SK-N-SH (cell line): Measurements from ENCODE around the gene TAS1R3. TPM values are rescaled to one million over a fixed set of nuclear protein-coding genes. Genes with fewer than 3 reads are reported as not detected.

Experiments
- CTCF ChIA-PET: fragments of 300-600, 350-600 bp; formaldehyde crosslinking; extraction: SDS; loops from one replicate; lab custom pipeline; 2021; lab: Yijun Ruan, JAX
- POLR2A ChIA-PET: fragments of 350-600 bp; sonication (Branson Sonifier 250); formaldehyde crosslinking; extraction: SDS; loops from one replicate; lab custom pipeline; 2020; ENCODE audit warnings: antibody characterized with exemption, inconsistent platforms; lab: Yijun Ruan, JAX
- DNase-seq: peaks from one replicate; pipeline ENCODE4 v3.0.0; 2012
- H2AFZ ChIP-seq: fragments of 200-600 bp; sonication (generic); 2 replicates; pipeline ENCODE4 v1.8.1; 2016; ENCODE audit warnings: antibody characterized with exemption, mild to moderate bottlenecking, low read depth
- H3F3A ChIP-seq: fragments of 200-600 bp; sonication (generic); replicated peaks from 2 replicates; pipeline ENCODE3; 2016; ENCODE audit warnings: antibody characterized with exemption, mild to moderate bottlenecking; ENCODE audit not compliant: insufficient read depth
- H3K27ac ChIP-seq, 2 experiments: fragments of 200-500 bp in 1 of 2; fragments of 200-600 bp in 1 of 2; sonication (Bioruptor generic) in 1 of 2; sonication (generic), shearing (Covaris generic) in 1 of 2; 2 replicates each; pipeline versions ENCODE4 v1.5.1 to v1.6.1; 2014 to 2016; ENCODE audit warnings: low read depth in 2 of 2, inconsistent platforms in 1 of 2, low read length in 1 of 2, mild to moderate bottlenecking in 1 of 2, mixed read lengths in 1 of 2
- H3K27me3 ChIP-seq: fragments of 200-600 bp; sonication (generic), shearing (Covaris generic); 2 replicates; pipeline ENCODE4 v1.6.1; 2016; ENCODE audit warnings: mixed run types; ENCODE audit not compliant: insufficient read depth
- H3K36me3 ChIP-seq, 2 experiments: fragments of 200-500 bp in 1 of 2; fragments of 200-600 bp in 1 of 2; sonication (Bioruptor generic) in 1 of 2; sonication (generic) in 1 of 2; replicated peaks in 1 of 2; 2 replicates each; pipeline versions ENCODE3 to v1.5.1; 2014 to 2016; ENCODE audit warnings: low read length in 1 of 2, mild to moderate bottlenecking in 1 of 2; ENCODE audit not compliant: insufficient read depth in 2 of 2, control insufficient read depth in 1 of 2
- H3K4me1 ChIP-seq, 2 experiments: fragments of 200-500 bp in 1 of 2; fragments of 200-600 bp in 1 of 2; sonication (Bioruptor generic) in 1 of 2; sonication (generic), shearing (Covaris generic) in 1 of 2; 2 replicates each; pipeline versions ENCODE4 v1.5.1 to v1.6.1; 2014 to 2016; ENCODE audit warnings: low read depth in 1 of 2, low read length in 1 of 2, mixed run types in 1 of 2; ENCODE audit not compliant: insufficient read depth in 2 of 2, control insufficient read depth in 1 of 2
- H3K4me2 ChIP-seq: fragments of 200-600 bp; sonication (generic), shearing (Covaris generic); 2 replicates; pipeline ENCODE4 v1.6.1; 2017; ENCODE audit warnings: mixed run types
- H3K4me3 ChIP-seq, 2 experiments: fragments of 200-500 bp in 1 of 2; fragments of 200-600 bp in 1 of 2; sonication (Bioruptor generic) in 1 of 2; sonication (generic), shearing (Covaris generic) in 1 of 2; 2 replicates each; pipeline versions ENCODE4 v1.5.1 to v1.8.1; 2014 to 2016; ENCODE audit warnings: low read depth in 2 of 2, inconsistent platforms in 1 of 2, low read length in 1 of 2, mild to moderate bottlenecking in 1 of 2, mixed read lengths in 1 of 2, moderate library complexity in 1 of 2
- H3K79me2 ChIP-seq: fragments of 200-600 bp; sonication (generic); 2 replicates; pipeline ENCODE4 v1.8.1; 2017; ENCODE audit warnings: mild to moderate bottlenecking; ENCODE audit not compliant: insufficient read depth
- H3K9ac ChIP-seq: fragments of 200-600 bp; sonication (generic); 2 replicates; pipeline ENCODE4 v1.6.1; 2017; ENCODE audit warnings: mixed run types
- H3K9me2 ChIP-seq: fragments of 200-600 bp; sonication (generic); 2 replicates; pipeline ENCODE4 v1.6.1; 2017; ENCODE audit warnings: mixed run types
- H3K9me3 ChIP-seq: fragments of 200-600 bp; sonication (generic); 2 replicates; pipeline ENCODE4 v1.6.1; 2017; ENCODE audit warnings: mixed run types, mild to moderate bottlenecking, moderate library complexity
- H4K20me1 ChIP-seq: fragments of 200-600 bp; sonication (generic); 2 replicates; pipeline ENCODE4 v1.6.1; 2017; ENCODE audit warnings: mild to moderate bottlenecking, mixed run types; ENCODE audit not compliant: insufficient read depth
- CTCF ChIP-seq: fragments of 200-600 bp; sonication (generic); IDR thresholded peaks from 2 replicates; pipeline ENCODE4 v1.6.1; 2017; ENCODE audit warnings: antibody characterized with exemption, mild to moderate bottlenecking, moderate library complexity
- EZH2phosphoT487 ChIP-seq: fragments of 200-600 bp; sonication (generic); IDR thresholded peaks from 2 replicates; pipeline ENCODE4 v1.6.1; 2017; ENCODE audit warnings: low read depth, mixed run types, mild to moderate bottlenecking, antibody characterized with exemption, moderate library complexity, borderline replicate concordance
- GABPA ChIP-seq: IDR thresholded peaks from 2 replicates; pipeline ENCODE4 v1.4.0; 2012; ENCODE audit warnings: low read depth, mild to moderate bottlenecking
- MAX ChIP-seq: IDR thresholded peaks from 2 replicates; pipeline ENCODE4 v1.4.0; 2012; ENCODE audit warnings: low read depth
- NFIC ChIP-seq: IDR thresholded peaks from 2 replicates; pipeline ENCODE4 v1.4.0; 2012; ENCODE audit warnings: borderline replicate concordance
- PBX3 ChIP-seq: IDR thresholded peaks from 2 replicates; pipeline ENCODE4; 2012
- TEAD4 ChIP-seq: IDR thresholded peaks from 2 replicates; pipeline ENCODE4 v1.4.0; 2012; ENCODE audit warnings: mild to moderate bottlenecking, borderline replicate concordance; ENCODE audit not compliant: insufficient read depth
- WGBS: methylation state at CpG from one replicate; pipeline ENCODE4 v1.1.6; 2017; ENCODE audit warnings: low lambda C conversion rate; 5-methylcytosine and 5-hydroxymethylcytosine counted together
- polyA plus RNA-seq, 3 experiments: library from polyadenylated mRNA; depleted of rRNA; stranded (reverse); fragments of >200 nt; gene quantifications; 2 replicates each; pipeline ENCODE4 v1.2.3, GENCODE V29; 2012

TAS1R3 gene
- polyA plus RNA-seq, 1 of the 3 experiments (the other 2 are of a cell fraction), result 0.08 TPM

DNA sequence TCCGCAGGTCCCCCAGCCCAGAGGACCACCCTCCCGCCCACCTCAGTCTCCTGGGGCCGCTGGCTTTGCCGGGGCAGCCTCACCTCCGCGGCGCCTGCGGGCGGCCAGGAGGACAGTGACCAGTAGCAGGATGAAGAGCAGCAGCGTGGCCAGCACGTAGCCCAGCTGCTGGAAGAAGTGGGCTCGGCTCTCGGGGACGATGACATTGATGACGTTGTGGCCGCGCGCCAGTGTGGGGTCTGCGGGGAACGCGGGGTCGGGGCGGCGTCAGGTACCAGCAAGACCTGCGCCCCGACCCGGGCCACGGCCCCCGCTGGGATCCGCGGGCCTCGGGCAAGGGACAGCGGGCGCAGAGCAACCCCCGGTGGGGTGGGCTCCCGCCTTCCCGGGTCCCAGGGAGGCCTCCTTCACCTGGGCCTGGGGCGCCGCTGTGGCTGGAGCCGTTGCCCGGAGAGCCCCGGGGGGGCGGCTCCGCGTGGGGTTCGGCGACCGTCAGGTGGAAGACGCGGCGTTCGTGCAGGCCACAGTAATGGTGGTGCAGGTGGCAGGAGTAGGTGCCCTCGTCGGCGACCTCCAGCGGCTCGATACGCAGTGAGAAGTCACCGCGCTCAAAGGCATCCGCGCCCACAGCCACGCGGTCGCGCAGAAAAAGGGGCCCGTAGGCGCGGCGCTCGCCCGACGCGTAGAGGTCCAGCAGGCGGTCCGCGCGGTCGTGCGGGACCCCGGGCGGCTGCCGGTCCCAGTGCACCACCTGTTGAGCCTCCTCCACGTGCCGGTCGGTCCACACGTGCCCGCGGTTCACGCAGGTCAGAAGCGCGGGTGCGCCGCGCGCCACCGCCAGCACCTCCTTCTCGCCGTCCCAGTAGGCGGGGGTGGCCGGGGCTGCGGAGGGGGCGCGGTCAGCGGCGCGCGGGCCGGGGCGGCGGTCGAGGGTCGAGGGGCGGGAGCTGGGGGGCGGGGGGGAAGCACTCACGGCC is 23.5 kb downstream of the TAS1R3 start:
- no peak for TF ChIP-seq EZH2phosphoT487
- peak; percentile 15; the same call in 1 of the 2 replicates for TF ChIP-seq PBX3
- Histone ChIP-seq H3K4me3 (peak overlapping the region in 1 of 2 experiments; percentile 31; a peak in 1 of 4 replicates), H3K9me3 (no peaks in the 10 kb centered on the region), H3K27me3 (no peaks in the 10 kb centered on the region), H4K20me1 (no peaks in the 10 kb centered on the region), H3K4me2 (no peak overlapping the region), H3K9ac (no peak overlapping the region), H3K27ac (no peak overlapping the region), H3K9me2 (no peaks in the 10 kb centered on the region), H2AFZ (no peak overlapping the region), H3K36me3 (no peaks in the 10 kb centered on the region), H3K79me2 (no peaks in the 10 kb centered on the region), H3K4me1 (peaks cover 7 to 51% of the 10 kb centered on the region in 2 experiments; a peak in 2 of 4 replicates), H3F3A (peaks cover 9% of the 10 kb centered on the region)
- POLR2A ChIA-PET, result interaction anchor here (1.0 to 1.3 kb wide), 2 partner anchors 17 to 21 kb away, joined by 4 to 6 read pairs; partner anchors contain the start of gene AURKAIP1
- WGBS, result no CpG with 5 or more reads among the region's 116 CpGs
- peak; percentile 63 for DNase-seq
- CTCF ChIA-PET, result interaction anchor here (1.0 to 5.1 kb wide), 3 partner anchors 9 to 20 kb away, joined by 3 to 48 read pairs (median 10); partner anchors contain the start of gene AURKAIP1

DNA sequence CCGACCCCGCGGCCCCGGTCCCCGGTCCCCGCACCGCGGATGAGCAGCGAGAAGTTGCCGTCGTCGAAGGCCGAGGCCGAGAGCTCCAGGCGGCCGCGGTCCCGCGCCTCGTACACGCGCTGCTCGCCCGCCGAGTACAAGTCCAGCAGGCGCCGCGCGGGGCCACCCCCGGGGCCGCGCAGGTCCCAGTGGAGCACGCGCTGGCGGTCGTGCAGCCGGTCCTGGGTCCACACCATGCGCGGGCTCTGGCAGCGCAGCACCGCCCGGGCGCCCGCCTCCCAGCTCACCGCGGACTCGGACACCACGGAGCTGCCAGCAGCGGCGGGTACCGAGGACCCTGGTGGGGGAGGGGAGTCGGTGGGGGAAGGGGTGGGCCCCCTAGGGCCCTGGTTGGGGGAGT is 24.3 kb downstream of the TAS1R3 start:
- H3K79me2 ChIP-seq, result no peaks in the 10 kb centered on the region
- no peaks in the 10 kb centered on the region for H3K9me2 ChIP-seq
- POLR2A ChIA-PET, result interaction anchor here (1.0 to 1.3 kb wide), 2 partner anchors 16 to 20 kb away, joined by 4 to 6 read pairs; partner anchors contain the start of gene AURKAIP1
- peak; percentile 87 for DNase-seq
- H4K20me1 ChIP-seq, result no peaks in the 10 kb centered on the region
- H3K36me3 ChIP-seq, result no peaks in the 10 kb centered on the region
- H3K4me2 ChIP-seq, result no peak overlapping the region
- TF ChIP-seq TEAD4 (no peak), NFIC (no peak), CTCF (no peak), MAX (peak; percentile 60; the same call in 1 of the 2 replicates), GABPA (no peak)
- H3K27me3 ChIP-seq, result no peaks in the 10 kb centered on the region
- H3K4me3 ChIP-seq, result peak overlapping the region in 1 of 2 experiments; percentile 39; a peak in 2 of 4 replicates
- H2AFZ ChIP-seq, result no peak overlapping the region
- 1% methylated on average over 15 of the region's 52 CpGs for WGBS
- CTCF ChIA-PET, result interaction anchor here (1.0 to 5.1 kb wide), 3 partner anchors 10 to 19 kb away, joined by 3 to 48 read pairs (median 10); partner anchors contain the start of gene AURKAIP1
- no peaks in the 10 kb centered on the region for H3K9me3 ChIP-seq
- H3K27ac ChIP-seq, result peak overlapping the region in 1 of 2 experiments; percentile 34; a peak in 1 of 4 replicates
- H3K9ac ChIP-seq, result no peak overlapping the region
- peaks cover 9% of the 10 kb centered on the region for H3F3A ChIP-seq
- peaks cover 13 to 59% of the 10 kb centered on the region in 2 experiments; a peak in 3 of 4 replicates for H3K4me1 ChIP-seq
